ACC112 (cell line): ENCODE data around the gene MAP7D3.

Experiments
- H2AFZ ChIP-seq: fragments of 200-600 bp; sonication (generic); one replicate; pipeline ENCODE4 v1.6.0; 2017; ENCODE audit warnings: antibody characterized with exemption, low read length; ENCODE audit not compliant: unreplicated experiment
- H3K27ac ChIP-seq: fragments of 200-600 bp; sonication (generic); 2 replicates; pipeline ENCODE4 v1.5.1; 2014; ENCODE audit warnings: low read depth, mild to moderate bottlenecking, antibody characterized with exemption, low read length, moderate library complexity
- H3K27me3 ChIP-seq: fragments of 200-600 bp; sonication (generic); 2 replicates; pipeline ENCODE4 v1.6.1; 2014; ENCODE audit warnings: mild to moderate bottlenecking, antibody characterized with exemption, low read length, moderate library complexity, mixed read lengths; ENCODE audit not compliant: insufficient read depth
- H3K36me3 ChIP-seq: fragments of 200-600 bp; sonication (generic); 2 replicates; pipeline ENCODE4 v1.6.1; 2016; ENCODE audit warnings: mild to moderate bottlenecking, antibody characterized with exemption, low read length, moderate library complexity, mixed read lengths; ENCODE audit not compliant: insufficient read depth
- H3K4me1 ChIP-seq: fragments of 200-600 bp; sonication (generic); one replicate; pipeline ENCODE4 v1.6.1; 2016; ENCODE audit warnings: low read length, mixed read lengths; ENCODE audit not compliant: insufficient read depth, unreplicated experiment, control insufficient read depth
- H3K4me3 ChIP-seq: fragments of 200-600 bp; sonication (generic); 2 replicates; pipeline ENCODE4 v1.5.1; 2014; ENCODE audit warnings: mild to moderate bottlenecking, low read depth, low read length
- H3K79me2 ChIP-seq: fragments of 200-600 bp; sonication (generic); one replicate; pipeline ENCODE4 v1.6.0; 2016; ENCODE audit warnings: low read length; ENCODE audit not compliant: control insufficient read depth, unreplicated experiment, insufficient read depth

The MAP7D3 gene

DNA sequence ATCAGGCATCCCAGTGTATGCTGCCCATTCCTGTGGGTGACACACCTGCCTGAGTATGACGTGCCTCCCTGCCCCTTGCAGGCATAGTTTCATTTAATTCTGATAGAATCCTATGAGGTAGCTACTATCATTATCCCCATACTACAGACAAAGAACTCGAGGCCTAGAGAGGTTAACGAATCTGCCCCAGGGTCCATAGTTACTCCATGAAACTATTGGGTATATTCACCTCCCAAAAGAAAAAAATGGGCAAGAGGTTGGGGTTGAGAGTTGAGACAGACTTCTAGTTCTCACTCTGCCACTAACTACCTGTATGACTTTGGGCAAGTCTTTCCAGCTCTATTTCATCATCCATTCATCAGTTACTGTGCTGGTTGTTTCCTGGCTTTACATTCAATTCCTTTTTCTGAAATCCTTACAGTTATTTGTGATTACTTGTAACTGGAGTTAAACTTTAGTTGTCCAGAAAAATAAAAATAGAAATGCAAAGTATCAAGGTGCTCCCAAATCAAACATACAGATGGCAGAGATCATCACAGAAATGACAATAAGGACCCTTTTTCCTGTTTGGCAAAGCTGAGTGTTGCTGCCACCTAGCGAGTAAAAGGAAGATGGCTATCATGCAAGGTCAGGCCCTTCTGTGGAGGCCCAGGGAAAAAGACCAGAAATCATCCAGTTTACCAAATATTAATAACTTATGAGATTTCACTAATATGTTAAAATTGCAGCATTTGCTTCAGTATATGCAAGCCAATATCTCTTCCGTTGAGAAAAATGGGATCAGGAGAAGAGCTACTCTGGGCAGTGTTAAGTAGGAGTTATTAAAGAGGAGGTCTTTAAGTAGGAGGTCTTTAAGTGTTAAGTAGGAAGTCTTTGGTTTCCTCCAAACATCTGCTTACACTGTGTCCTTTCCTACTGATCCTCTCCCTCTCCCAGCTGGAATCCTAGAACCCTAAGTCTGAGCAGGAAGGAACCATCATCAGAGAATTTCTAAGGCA lies 17.1 kb upstream of the MAP7D3 start:
- H2AFZ ChIP-seq: peak overlapping the region; percentile 6
- no peak overlapping the region for H3K4me3 ChIP-seq
- no peaks in the 10 kb centered on the region for H3K36me3 ChIP-seq
- no peak overlapping the region for H3K27ac ChIP-seq
- H3K27me3 ChIP-seq: no peaks in the 10 kb centered on the region
- no peaks in the 10 kb centered on the region for H3K79me2 ChIP-seq
- H3K4me1 ChIP-seq: no peaks in the 10 kb centered on the region

DNA sequence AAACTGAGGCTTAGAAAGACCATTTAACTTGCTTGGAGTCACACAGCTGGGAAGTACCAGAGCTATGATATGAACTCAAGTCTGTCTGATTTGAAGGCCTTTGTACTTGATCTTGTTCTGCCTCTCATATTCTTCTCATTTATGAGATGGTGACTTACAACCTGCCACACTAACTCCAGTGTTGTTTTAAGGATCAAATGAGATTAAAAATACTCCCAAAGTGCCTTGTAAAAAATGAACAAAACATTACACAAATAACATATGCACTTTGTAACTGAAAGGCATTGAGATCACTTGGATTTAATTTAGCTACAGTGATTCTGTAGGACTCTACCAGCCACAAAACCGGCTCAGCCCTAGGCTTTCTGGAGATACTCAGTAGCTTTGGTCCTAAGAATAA lies 15.6 kb upstream of the MAP7D3 start:
- H3K27me3 ChIP-seq: no peaks in the 10 kb centered on the region
- H3K4me3 ChIP-seq: no peak overlapping the region
- H3K4me1 ChIP-seq: peaks cover 6% of the 10 kb centered on the region
- no peaks in the 10 kb centered on the region for H3K79me2 ChIP-seq
- no peak overlapping the region for H2AFZ ChIP-seq
- H3K27ac ChIP-seq: no peak overlapping the region
- H3K36me3 ChIP-seq: no peaks in the 10 kb centered on the region

DNA sequence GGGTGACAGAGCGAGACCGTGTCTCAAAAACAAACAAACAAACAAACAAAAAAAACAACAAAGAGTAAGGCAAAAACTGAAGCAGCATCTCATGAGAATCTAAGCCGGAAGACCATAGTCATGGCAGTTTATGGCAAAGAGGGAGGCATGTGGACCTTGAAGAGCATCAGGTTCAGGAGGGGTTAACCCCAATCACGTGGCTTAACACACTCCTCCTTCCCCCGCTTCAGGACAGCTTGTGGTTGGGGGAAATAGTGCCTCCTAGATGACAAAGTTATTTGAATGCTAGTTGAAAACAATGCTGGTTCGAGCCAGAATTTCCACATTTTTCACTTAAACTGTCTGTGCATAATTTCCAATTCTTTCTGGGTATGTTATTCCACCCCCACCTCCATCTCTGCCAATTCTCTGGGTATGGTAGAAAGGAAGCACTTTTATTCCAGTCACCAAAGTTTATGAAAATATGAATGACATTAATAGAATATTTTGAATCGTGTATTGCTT lies 11.7 kb upstream of the MAP7D3 start:
- no peak overlapping the region for H2AFZ ChIP-seq
- no peak overlapping the region for H3K4me3 ChIP-seq
- H3K4me1 ChIP-seq: peaks cover 38% of the 10 kb centered on the region
- no peaks in the 10 kb centered on the region for H3K79me2 ChIP-seq
- no peak overlapping the region for H3K27ac ChIP-seq
- H3K27me3 ChIP-seq: no peaks in the 10 kb centered on the region
- H3K36me3 ChIP-seq: no peaks in the 10 kb centered on the region

DNA sequence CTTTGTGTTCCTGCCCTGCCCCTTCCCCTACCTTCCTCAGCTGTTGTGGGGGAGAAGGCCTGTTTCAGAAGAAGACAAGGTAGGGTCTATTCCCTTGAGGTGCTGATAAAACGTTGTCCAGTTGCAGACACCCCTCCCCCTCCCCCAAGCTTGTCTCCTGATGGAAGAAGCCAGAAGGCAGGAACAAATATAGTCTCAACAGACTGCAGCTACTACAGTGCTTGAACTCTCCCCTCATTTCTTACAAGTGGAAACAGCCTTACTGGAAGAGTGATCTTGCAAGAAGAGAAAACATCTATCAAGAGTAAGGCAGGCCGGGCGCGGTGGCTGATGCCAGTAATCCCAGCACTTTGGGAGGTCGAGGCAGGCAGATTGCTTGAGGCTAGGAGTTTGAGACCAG lies 11.0 kb upstream of the MAP7D3 start:
- Histone ChIP-seq H3K27ac (no peak overlapping the region), H3K4me3 (no peak overlapping the region), H2AFZ (no peak overlapping the region), H3K4me1 (peaks cover 38% of the 10 kb centered on the region), H3K27me3 (no peaks in the 10 kb centered on the region), H3K79me2 (no peaks in the 10 kb centered on the region), H3K36me3 (no peaks in the 10 kb centered on the region)

DNA sequence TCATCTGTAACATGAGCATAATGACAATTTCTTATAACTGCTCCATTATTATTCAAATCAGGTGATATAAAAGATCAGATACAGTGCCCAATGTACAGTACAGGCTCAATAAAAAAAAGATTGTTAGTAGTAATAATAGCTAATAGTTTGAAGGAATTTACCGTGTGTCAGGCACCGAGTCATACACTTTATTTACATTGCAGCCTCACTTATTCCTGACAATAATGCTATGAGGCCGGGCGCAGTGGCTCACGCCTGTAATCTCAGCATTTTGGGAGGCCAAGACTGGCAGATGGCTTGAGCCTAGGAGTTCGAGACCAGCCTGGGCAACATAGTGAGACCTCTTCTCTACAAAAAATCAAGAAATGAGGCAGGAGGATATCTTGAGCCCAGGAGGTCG lies 10.1 kb upstream of the MAP7D3 start:
- H3K27me3 ChIP-seq: no peaks in the 10 kb centered on the region

DNA sequence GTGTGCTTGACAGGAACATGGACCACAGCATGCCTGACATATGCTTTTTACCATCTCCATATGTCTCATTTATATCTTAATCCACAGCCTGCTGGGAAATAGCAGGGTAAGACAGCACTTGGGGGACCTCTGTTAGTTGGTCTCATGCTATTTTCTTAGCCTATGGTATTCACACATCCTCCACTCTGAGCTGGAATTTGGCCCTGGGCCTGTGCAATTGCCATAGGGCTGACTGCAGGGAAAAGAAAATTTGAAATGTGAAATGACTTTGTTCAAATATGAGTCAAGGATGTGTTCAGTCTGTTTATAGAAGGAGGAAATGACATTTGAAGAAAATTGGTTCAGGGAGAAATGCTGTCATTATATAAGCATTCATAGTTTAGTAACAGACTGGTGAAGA lies 9.6 kb upstream of the MAP7D3 start:
- no peaks in the 10 kb centered on the region for H3K36me3 ChIP-seq
- no peak overlapping the region for H3K4me3 ChIP-seq
- no peak overlapping the region for H2AFZ ChIP-seq
- H3K27me3 ChIP-seq: no peaks in the 10 kb centered on the region
- peaks cover 38% of the 10 kb centered on the region for H3K4me1 ChIP-seq
- H3K27ac ChIP-seq: peak overlapping the region; percentile 82
- H3K79me2 ChIP-seq: no peaks in the 10 kb centered on the region

More for the DNA sequence above, 10.1 kb upstream of the MAP7D3 start:
- H3K27ac ChIP-seq: peak overlapping the region; percentile 82
- no peak overlapping the region for H2AFZ ChIP-seq
- no peaks in the 10 kb centered on the region for H3K79me2 ChIP-seq
- H3K4me1 ChIP-seq: peaks cover 38% of the 10 kb centered on the region
- H3K36me3 ChIP-seq: no peaks in the 10 kb centered on the region
- no peak overlapping the region for H3K4me3 ChIP-seq

DNA sequence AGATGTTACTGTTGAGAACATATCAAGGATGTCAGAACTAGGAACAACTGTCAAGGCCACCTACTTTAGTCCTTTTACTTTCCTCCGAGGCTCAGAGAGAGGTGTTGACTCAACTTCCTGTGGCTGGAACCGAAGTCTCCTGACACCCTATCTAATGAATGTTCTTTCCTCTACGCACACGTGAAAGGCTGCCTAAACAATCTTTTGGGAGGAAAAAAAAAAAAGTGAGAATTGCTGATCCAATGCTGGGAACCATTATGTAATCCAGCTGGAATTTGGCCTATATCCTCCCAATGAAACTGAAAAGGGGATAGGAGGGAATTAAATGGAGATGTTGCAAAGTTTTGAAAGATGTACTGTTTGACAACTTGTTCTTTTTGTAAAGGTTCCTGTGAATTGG lies 8.3 kb upstream of the MAP7D3 start:
- Histone ChIP-seq H3K27ac (peak overlapping the region; percentile 82), H3K79me2 (no peaks in the 10 kb centered on the region), H3K4me1 (peaks cover 41% of the 10 kb centered on the region), H3K36me3 (no peaks in the 10 kb centered on the region), H3K27me3 (no peaks in the 10 kb centered on the region), H2AFZ (no peak overlapping the region), H3K4me3 (no peak overlapping the region)

DNA sequence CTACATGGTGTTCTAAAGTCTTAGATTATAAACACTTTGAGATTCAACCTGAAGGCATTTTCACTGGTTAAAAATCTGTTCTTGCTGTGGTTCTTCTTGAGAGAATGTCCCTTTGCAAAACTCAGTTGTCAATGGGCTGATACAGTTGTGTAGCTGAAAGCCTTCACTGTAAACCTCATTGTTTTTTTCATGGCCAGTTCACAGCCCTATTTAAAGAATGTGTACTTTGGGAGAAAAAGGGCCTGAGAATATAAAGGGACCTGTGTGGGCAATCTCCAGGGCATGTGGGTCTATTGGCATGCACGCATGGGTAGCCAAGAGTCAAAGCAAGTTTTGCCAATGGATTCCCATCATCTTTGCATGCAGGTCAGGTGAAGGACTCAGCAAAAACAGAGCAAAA lies 7.8 kb upstream of the MAP7D3 start:
- Histone ChIP-seq H3K4me1 (peaks cover 41% of the 10 kb centered on the region), H3K27me3 (no peaks in the 10 kb centered on the region), H2AFZ (no peak overlapping the region), H3K79me2 (no peaks in the 10 kb centered on the region), H3K27ac (peak overlapping the region; percentile 82; the same call in 1 of the 2 replicates), H3K36me3 (no peaks in the 10 kb centered on the region), H3K4me3 (no peak overlapping the region)

DNA sequence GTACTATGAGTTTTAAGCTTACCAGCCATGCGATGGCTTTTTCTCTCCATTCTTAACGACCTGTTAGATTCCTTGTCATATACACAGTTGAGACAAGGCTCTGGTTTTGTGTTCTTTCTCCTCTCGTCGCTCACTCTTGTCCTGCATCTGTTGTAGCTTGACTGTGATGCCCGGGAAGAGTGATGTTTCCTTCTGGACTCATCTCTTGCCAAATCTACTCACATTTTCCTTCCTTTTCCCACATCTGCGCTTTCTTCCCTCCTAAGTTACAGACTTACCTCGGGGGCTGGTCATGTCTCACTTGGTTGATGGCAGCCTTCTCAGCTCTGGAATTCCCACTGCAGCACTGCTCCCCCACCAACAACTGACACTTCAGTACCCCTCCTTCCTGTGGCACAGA lies 4.8 kb upstream of the MAP7D3 start:
- Histone ChIP-seq H3K4me1 (peaks cover 30% of the 10 kb centered on the region), H2AFZ (peak overlapping the region; percentile 38), H3K27ac (no peak overlapping the region), H3K27me3 (no peaks in the 10 kb centered on the region), H3K4me3 (no peak overlapping the region), H3K79me2 (peaks cover under 1% of the 10 kb centered on the region), H3K36me3 (no peaks in the 10 kb centered on the region)

DNA sequence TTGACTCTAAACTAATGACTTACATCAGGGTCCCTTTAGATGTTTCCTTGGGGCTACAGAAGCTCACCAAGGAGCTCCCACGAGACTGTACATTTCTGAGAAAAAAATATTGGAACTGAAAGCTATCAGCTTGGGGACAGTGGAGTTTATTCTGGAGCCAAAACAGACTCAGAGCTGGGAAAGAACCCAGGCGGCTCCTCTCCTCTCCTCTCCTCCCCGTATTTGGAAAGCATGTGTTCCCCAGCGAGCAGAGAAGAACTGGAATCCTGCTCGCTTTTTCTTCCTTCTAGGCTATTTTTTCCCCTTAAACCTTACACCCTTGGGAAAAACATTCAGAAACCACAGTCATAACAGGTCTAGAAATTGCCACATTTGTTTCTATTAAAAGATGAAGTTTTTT lies 4.3 kb upstream of the MAP7D3 start:
- Histone ChIP-seq H3K36me3 (no peaks in the 10 kb centered on the region), H3K27ac (no peak overlapping the region), H2AFZ (peak overlapping the region; percentile 38), H3K27me3 (no peaks in the 10 kb centered on the region), H3K4me3 (no peak overlapping the region), H3K79me2 (peaks cover 5% of the 10 kb centered on the region), H3K4me1 (peaks cover 26% of the 10 kb centered on the region)
